ENCODE measurements around the gene TMEM108.

The TMEM108 gene

DNA sequence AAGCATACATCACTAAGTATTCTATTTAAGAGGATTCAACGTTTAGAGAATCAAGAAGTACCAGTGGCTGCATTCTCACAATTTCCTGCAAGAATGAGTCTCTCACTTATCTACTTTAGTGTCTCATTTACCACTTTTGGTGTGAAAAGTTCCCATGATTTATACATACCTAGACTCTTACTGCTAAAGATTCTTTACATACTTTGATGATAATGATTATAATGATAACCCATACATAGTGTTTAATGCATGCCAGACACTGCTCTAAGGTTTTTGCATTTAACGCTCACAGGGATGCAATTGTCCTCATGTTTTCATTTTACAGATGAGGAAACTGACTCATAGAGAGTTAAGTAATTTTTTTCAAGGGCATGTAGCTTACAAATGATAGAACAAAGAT, 133.6 kb downstream of the TMEM108 start:
- H3K27ac Mint-ChIP-seq = no peak overlapping the region
- ATAC-seq (replicated peaks) = no peak

DNA sequence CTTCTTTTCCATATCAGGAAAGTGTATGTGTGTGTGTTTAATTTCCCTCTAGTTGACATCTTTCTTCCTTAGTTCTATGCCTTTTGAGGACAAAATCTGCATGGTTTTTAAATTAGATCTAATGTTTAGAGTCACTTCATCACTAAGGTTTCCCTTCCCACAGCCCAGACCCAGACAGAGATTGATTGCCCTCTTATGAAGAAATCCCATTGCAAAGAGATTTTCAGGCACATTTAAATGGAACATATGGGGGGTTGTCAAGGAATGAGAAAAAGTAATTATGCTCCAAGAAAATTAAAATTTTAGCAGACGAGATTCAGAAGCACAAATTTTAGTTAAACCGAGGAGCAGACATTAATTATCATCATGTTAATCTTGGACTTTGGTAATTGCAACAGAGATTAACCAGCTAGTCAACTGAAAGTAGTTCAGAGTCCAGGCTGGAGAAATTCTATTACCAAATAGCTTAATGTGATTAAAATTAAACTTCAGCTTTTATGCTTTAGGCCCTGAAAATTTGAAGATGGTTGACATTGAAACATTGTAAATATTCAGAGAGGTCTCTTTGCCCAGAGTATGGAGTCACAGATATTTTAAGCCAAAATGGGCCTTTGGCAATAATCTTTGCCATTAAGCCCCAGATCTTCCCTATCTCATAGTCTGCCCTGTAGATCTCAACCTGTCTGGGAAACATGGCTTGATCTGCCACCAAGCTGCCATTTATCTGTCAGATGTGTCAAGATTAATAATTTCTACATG, 143.4 kb downstream of the TMEM108 start:
- Mint-ChIP-seq H3K4me1 (no peaks in the 10 kb centered on the region), H3K4me3 (no peak overlapping the region), H3K36me3 (no peaks in the 10 kb centered on the region), H3K27me3 (peaks cover 0 to 2% of the 10 kb centered on the region in 2 donors), H3K9me3 (peaks cover 0 to 2% of the 10 kb centered on the region in 2 donors), H3K27ac (no peak overlapping the region)
- DNase-seq (no peak), ATAC-seq (replicated peaks) (no peak)

More for the DNA sequence above, 133.6 kb downstream of the TMEM108 start:
- Mint-ChIP-seq H3K36me3 (no peaks in the 10 kb centered on the region), H3K4me3 (no peak overlapping the region), H3K4me1 (no peaks in the 10 kb centered on the region), H3K27me3 (peaks cover 4 to 5% of the 10 kb centered on the region in 2 donors), H3K9me3 (peaks cover 0 to 3% of the 10 kb centered on the region in 2 donors)
- DNase-seq = no peak

DNA sequence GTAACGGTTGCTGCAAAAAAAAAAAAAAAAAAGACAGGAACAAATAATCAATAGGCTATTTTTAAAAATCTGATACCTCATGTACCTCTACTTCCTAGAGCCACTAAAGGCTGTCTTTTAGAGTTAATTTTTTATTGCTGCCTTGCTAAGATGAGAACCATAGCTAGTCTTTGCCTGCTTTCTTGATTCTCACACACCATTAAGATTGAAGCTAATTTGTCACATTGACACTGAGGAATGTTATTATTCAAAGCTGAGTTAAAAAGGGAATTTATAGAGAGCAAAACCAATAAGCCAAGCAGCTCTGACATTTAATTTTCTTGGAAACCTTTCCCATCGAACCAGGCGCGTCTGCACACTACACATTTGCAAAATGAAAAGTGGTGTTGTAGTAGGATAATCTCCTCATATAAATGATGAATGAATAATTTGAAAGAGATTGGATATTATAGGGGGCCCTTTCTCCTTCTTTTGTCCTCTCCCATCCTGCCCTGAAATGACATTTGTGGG, 149.7 kb downstream of the TMEM108 start:
- peaks cover 6 to 15% of the 10 kb centered on the region in 2 donors for H3K27me3 Mint-ChIP-seq
- no peak for ATAC-seq (replicated peaks)

DNA sequence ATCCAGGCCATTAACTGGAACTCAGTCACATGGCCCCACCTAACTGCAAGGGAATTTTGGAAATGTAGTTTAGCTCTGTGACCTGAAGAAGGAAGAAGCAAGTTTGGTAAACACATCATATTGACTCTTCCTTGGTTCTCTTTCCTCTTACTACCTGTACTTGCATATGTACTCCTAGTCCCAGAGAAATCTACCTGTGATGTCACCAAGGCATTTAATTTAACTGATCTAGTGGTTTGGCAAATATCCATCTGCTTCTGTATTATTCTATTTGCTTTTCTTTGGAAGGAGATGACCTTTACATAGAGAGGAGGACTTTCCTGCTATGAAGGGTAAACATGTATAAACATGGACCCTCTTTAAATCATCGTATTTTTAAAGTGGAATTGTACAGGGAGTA, 150.8 kb downstream of the TMEM108 start:
- H3K27ac Mint-ChIP-seq = no peak overlapping the region
- peaks cover 6 to 15% of the 10 kb centered on the region in 2 donors for H3K27me3 Mint-ChIP-seq
- no peak overlapping the region for H3K4me3 Mint-ChIP-seq
- ATAC-seq (replicated peaks) (no peak), DNase-seq (no peak)
- H3K4me1 Mint-ChIP-seq = no peaks in the 10 kb centered on the region
- H3K36me3 Mint-ChIP-seq = no peaks in the 10 kb centered on the region
- H3K9me3 Mint-ChIP-seq = no peaks in the 10 kb centered on the region

More for the DNA sequence above, 149.7 kb downstream of the TMEM108 start:
- DNase-seq = no peak
- Mint-ChIP-seq H3K27ac (no peak overlapping the region), H3K9me3 (no peaks in the 10 kb centered on the region), H3K4me1 (no peaks in the 10 kb centered on the region), H3K4me3 (no peak overlapping the region), H3K36me3 (no peaks in the 10 kb centered on the region)

DNA sequence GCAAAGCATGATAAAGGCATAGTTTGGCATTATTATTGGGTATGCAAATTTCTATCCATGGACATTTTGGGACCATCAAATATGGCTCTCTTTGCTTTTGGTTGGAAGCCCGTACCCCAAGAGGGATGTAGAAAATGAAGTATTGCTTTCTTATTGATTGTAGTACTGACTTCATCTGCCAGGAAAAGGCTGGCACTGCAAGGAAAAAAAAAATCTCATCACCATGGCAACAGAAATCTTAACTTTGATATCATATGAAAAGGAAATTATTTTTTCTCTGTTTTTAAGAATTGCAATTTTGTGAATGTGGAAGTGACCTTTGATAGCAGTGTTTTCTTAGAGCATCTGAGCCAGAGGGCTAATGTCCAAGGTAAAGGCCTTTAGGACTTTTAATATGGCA, 151.7 kb downstream of the TMEM108 start:
- no peak for ATAC-seq (replicated peaks)
- Mint-ChIP-seq H3K27me3 (peaks cover 6 to 15% of the 10 kb centered on the region in 2 donors), H3K9me3 (no peaks in the 10 kb centered on the region), H3K36me3 (no peaks in the 10 kb centered on the region), H3K4me3 (no peak overlapping the region), H3K27ac (no peak overlapping the region), H3K4me1 (no peaks in the 10 kb centered on the region)
- no peak for DNase-seq

DNA sequence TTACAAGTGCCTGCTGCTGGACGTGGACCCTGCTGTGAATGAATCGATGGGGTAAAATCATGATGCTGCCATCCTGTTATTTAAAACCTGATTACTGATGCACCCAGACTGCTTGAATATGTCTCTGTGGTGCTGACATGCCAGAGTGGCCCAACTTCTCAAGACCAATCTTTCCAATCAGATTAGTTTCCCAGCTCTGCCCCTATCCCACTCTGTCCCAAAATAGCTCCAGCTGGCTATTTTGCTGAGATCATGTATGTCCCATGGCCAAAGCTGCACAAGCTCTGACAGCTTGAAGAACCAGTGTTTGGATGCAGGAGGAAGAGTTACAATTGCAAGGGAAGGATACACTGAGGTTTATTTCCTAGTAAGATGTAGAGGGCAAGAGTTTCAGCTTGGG, 153.6 kb downstream of the TMEM108 start:
- H3K9me3 Mint-ChIP-seq = no peaks in the 10 kb centered on the region
- H3K27ac Mint-ChIP-seq = no peak overlapping the region
- peaks cover 6 to 15% of the 10 kb centered on the region in 2 donors for H3K27me3 Mint-ChIP-seq
- no peaks in the 10 kb centered on the region for H3K4me1 Mint-ChIP-seq
- ATAC-seq (replicated peaks) = no peak
- no peak for DNase-seq
- H3K4me3 Mint-ChIP-seq = no peak overlapping the region
- H3K36me3 Mint-ChIP-seq = no peaks in the 10 kb centered on the region

DNA sequence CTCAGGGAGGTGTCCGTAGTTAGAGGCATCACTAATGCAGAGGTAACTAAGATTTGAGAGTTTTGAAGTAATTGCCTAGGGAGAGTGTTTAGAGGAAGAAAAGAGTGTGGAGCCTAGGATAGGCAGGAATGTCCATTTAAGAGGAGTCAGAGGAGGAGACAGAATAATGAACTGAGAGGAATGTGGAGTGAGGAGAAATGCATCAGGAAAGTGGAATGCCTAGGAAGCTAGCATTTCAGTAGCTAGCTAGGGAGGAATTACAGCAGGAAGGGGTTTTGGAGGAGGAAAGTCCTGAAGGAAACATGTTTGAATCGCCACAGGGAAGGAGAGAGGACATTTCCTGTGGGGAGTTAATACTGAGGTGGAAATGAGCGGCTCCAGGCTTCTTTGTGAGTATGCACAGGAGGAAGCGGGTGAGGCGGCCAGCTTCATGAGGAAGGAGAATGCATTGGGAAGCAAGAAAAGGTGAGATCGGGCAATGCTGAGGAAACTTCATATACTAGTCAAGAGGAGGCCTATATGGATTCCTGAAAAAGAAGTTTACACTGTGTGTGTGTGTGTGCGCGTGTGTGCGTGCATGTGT, 154.3 kb downstream of the TMEM108 start:
- Mint-ChIP-seq H3K27ac (no peak overlapping the region), H3K4me1 (no peaks in the 10 kb centered on the region), H3K9me3 (no peaks in the 10 kb centered on the region), H3K27me3 (peaks cover 6 to 15% of the 10 kb centered on the region in 2 donors), H3K4me3 (no peak overlapping the region), H3K36me3 (no peaks in the 10 kb centered on the region)
- ATAC-seq (replicated peaks) (no peak), DNase-seq (no peak)

DNA sequence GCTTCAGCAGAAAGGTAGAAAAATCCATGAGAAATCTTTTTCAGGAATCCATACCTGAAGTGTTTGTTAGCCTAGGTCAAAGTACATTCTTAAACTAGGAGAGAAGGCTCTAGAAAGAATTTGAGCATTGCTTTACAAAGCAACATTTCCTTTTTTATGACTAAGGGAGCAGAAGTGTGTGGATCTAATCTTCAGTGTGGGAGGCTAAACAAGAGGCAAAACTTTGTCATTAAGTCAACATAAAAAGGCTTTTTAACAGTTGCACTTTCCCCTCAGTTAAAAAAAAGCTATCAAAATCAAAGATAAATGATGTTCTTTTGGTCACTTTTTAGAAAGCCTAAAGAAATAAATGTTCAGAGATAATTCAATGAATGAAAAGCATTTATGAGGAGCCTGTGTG, 154.8 kb downstream of the TMEM108 start:
- H3K9me3 Mint-ChIP-seq = no peaks in the 10 kb centered on the region
- no peak overlapping the region for H3K4me3 Mint-ChIP-seq
- peaks cover 6 to 15% of the 10 kb centered on the region in 2 donors for H3K27me3 Mint-ChIP-seq
- no peaks in the 10 kb centered on the region for H3K4me1 Mint-ChIP-seq
- no peaks in the 10 kb centered on the region for H3K36me3 Mint-ChIP-seq
- DNase-seq (no peak), ATAC-seq (replicated peaks) (no peak)
- no peak overlapping the region for H3K27ac Mint-ChIP-seq

DNA sequence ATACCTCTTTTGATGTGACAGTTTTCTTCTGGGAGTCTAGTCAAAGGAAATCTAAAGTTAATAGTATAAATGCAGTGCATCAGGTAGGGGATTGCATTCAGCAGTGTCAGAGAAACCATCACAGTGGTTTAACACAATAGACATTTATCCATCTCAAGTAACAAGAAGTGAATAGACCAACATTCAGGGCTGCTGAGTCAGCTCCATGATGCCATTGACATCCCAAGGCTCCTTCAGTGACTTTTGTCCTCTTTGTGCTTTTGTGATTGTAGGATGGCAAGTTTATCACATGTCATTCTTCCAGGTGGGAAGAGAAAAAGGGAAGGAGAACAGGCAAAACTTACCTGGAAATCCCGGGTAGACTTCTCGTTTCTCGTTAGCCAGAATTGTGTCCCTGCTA, 158.3 kb downstream of the TMEM108 start:
- ATAC-seq (replicated peaks) = no peak
- Mint-ChIP-seq H3K4me3 (no peak overlapping the region), H3K36me3 (no peaks in the 10 kb centered on the region), H3K9me3 (peaks cover 2 to 4% of the 10 kb centered on the region in 2 donors), H3K27me3 (peaks cover 9 to 10% of the 10 kb centered on the region in 2 donors), H3K27ac (no peak overlapping the region), H3K4me1 (no peaks in the 10 kb centered on the region)
- no peak for DNase-seq

DNA sequence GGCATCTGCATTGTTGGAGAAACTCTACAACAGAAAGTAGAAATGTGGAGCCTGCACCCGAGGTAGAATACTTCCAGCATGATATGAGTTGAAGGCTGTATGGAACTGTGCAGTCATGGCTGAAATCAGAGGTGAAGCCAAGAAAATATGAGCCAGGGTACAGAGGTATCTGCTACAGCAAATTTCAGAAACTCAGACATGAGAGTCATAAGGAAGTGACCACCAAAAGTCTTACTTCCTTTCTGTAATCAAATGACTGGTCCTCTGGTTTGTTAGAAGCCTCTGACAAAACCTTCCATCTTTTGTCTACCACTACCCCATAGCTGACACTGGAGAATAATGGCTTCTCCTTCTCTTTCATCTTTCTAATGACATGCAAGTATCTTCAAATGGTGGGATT, 159.4 kb downstream of the TMEM108 start:
- Mint-ChIP-seq H3K27ac (no peak overlapping the region), H3K36me3 (no peaks in the 10 kb centered on the region), H3K4me1 (no peaks in the 10 kb centered on the region), H3K27me3 (peaks cover 3 to 4% of the 10 kb centered on the region in 2 donors), H3K9me3 (peaks cover 4 to 8% of the 10 kb centered on the region in 2 donors), H3K4me3 (no peak overlapping the region)
- DNase-seq (no peak), ATAC-seq (replicated peaks) (peak; percentile 27 to 56)

DNA sequence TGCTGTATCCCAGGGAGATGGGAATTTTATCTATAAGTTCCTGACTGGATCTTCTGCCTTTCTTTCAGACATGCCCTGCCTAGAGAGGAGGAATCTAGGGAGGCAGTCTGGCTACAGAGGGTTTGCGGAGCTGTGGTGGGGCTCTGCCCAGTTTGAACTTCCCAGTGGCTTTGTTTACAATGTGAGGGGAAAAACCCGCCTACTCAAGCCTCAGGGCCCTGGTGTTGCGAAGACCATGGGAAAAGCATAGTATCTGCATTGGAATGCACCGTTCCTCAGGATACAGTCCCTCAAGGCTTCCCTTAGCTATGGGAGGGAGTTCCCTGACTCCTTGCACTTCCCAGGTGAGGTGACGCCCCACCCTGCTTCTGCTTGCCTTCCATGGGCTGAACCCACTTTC, 168.7 kb downstream of the TMEM108 start:
- ATAC-seq (replicated peaks) (no peak), DNase-seq (no peak)
- Mint-ChIP-seq H3K36me3 (no peaks in the 10 kb centered on the region), H3K27ac (no peak overlapping the region), H3K4me3 (no peak overlapping the region), H3K27me3 (peaks cover 15 to 20% of the 10 kb centered on the region in 2 donors), H3K9me3 (peaks cover 5% of the 10 kb centered on the region in 2 donors), H3K4me1 (peaks cover 15 to 27% of the 10 kb centered on the region in 2 donors)

DNA sequence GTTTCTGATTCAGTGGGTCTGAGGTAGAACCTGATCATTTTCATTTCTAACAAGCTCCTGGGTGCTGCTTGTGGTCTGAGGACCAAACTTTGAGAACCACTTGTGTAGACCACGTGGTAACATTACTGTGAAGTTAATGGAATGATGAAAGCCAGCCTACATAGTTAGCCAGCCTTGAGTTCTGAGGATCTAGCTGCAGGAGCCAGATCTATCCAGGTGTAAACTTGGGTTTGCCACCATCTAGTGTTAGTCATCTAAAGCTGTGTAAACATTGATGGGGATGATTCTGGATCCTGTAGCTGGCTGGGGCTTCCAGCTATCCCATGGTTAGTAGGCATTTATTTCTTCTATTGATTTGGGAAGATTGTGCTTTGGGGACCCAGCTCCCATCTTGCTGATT, 170.0 kb downstream of the TMEM108 start:
- Mint-ChIP-seq H3K4me3 (no peak overlapping the region), H3K36me3 (no peaks in the 10 kb centered on the region), H3K4me1 (peaks cover 15 to 30% of the 10 kb centered on the region in 2 donors), H3K27me3 (peaks cover 13 to 20% of the 10 kb centered on the region in 2 donors), H3K9me3 (peaks cover 2 to 3% of the 10 kb centered on the region in 2 donors), H3K27ac (no peak overlapping the region)
- no peak for ATAC-seq (replicated peaks)
- no peak for DNase-seq

DNA sequence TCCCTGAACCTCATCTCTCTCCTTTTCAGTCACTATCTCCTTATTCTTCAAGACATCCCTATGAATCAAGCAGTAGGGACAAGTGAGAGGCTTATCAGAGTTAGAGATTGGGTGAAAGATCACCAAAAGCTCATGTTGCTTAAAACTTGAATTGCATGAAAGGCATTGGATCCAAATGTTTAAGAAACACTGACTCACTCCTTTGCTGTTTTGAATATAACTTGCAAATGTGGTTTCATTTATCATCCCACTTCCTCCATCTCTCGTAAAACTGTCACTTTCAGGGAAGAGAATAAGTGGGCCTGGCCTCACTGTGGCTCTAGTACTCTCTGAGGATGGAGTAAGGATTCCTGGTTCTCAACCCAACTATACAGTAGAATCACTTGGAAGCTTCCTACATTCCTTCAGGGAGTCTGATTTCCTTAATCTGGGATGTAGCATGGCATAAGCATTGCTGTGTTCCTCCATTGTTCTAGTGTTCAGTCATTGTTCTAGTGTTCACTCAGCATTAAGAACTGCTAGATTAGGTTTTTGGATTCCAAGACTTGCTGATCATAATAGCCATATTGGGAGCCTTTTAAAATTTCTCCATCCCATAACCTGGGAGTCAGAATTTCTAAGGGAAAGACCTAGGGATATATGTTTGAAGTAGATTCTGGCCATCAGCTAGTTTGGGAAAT, 171.8 kb downstream of the TMEM108 start:
- Mint-ChIP-seq H3K27ac (no peak overlapping the region), H3K4me1 (peaks cover 15 to 30% of the 10 kb centered on the region in 2 donors), H3K9me3 (no peaks in the 10 kb centered on the region), H3K27me3 (peaks cover 0 to 12% of the 10 kb centered on the region in 2 donors), H3K4me3 (peak overlapping the region in 1 of 2 donors; percentile 1), H3K36me3 (no peaks in the 10 kb centered on the region)
- peak; percentile 62 to 64 for ATAC-seq (replicated peaks)
- DNase-seq = no peak

DNA sequence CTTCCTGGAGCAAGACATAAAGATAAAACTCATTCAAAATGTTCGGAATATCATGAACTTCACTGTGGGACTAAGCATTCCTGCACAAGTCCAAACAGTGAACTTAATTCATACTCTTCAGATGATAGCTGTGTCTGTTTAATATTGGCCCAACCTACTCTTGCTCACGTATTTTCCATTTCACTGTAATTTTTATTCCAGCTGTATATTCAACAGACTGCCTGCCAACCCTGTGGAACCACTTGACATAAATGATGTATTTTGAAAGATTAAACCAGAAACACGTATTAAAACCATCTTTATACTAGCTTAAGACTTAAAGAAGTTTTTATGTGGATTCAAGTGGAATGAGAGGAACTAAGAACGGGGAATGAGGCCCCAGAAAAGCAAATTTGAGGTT, 172.5 kb downstream of the TMEM108 start:
- H3K4me3 Mint-ChIP-seq = no peak overlapping the region
- H3K36me3 Mint-ChIP-seq = no peaks in the 10 kb centered on the region
- no peak overlapping the region for H3K27ac Mint-ChIP-seq
- ATAC-seq (replicated peaks) (no peak), DNase-seq (no peak)
- H3K27me3 Mint-ChIP-seq = peaks cover 0 to 10% of the 10 kb centered on the region in 2 donors
- H3K9me3 Mint-ChIP-seq = no peaks in the 10 kb centered on the region
- peaks cover 15 to 30% of the 10 kb centered on the region in 2 donors for H3K4me1 Mint-ChIP-seq

Measured in stimulated activated naive B cell treated with anti-CD40 and anti-IgM and Interleukin-4, amounts not matched to agents 10 μg/mL and 1 μg/mL and 100 μg/mL, for 72 hours (primary cell).